Pancreas (tissue), 10 donors: ENCODE results near the gene CEP63. TPM values are rescaled to one million over a fixed set of nuclear protein-coding genes. Genes with fewer than 3 reads are reported as not detected.
"Not testable (repeated sequence)": the region's sequence is repeated elsewhere in the genome, so short reads cannot be mapped to it uniquely, and the experiment has no call there.

Source experiments
- ATAC-seq, 4 donors: fragments of 200-7000 bp; cut with Tn5 transposase; one replicate each; pipeline versions ENCODE4 v1.8.0 to v1.9.1; 2020; ENCODE audit warnings: mild to moderate bottlenecking in 4 of 4, moderate library complexity in 4 of 4
- DNase-seq, 6 donors: peaks; one replicate each; pipeline ENCODE4 v3.0.0-alpha.2; 2020
- FAIRE-seq: peaks from 2 replicates; lab custom pipeline; 2012; peaks lifted over from hg19 to GRCh38; lab: Jason Lieb, UNC
- H3K27ac ChIP-seq, 4 donors: fragments of 200-600 bp; sonication (generic); 1 replicate in 3 of 4; 2 replicates in 1 of 4; pipeline versions ENCODE4 v1.5.0 to v1.8.0; 2020
- H3K27me3 ChIP-seq, 4 donors: fragments of 200-600 bp; one replicate each; pipeline ENCODE4 v1.8.0; 2021
- H3K36me3 ChIP-seq, 3 donors: fragments of 200-600 bp; sonication (generic) in 1 of 3; one replicate each; pipeline versions ENCODE4 v1.5.0 to v1.8.0; 2020 to 2021
- H3K4me1 ChIP-seq, 3 donors: fragments of 200-600 bp; one replicate each; pipeline ENCODE4 v1.8.0; 2021
- H3K4me3 ChIP-seq, 4 donors: fragments of 200-600 bp; sonication (generic) in 2 of 4; one replicate each; pipeline versions ENCODE4 v1.5.0 to v1.8.0; 2020 to 2021
- H3K9me3 ChIP-seq, 4 donors: fragments of 200-600 bp; one replicate each; pipeline ENCODE4 v1.8.0; 2021
- CTCF ChIP-seq, 4 donors: fragments of 200-600 bp; sonication (generic) in 3 of 4; IDR thresholded peaks; one replicate each; pipeline versions ENCODE4 v1.5.0 to v1.8.0; 2021; ENCODE audit warnings: antibody characterized with exemption in 4 of 4
- WGBS, 2 donors: extraction: QIAGEN DNeasy Blood & Tissue Kit; methylation state at CpG; one replicate each; pipeline ENCODE4 v1.1.7; 2013; 5-methylcytosine and 5-hydroxymethylcytosine counted together
- intact Hi-C, 3 donors: fragments of 100-400 bp; cut with DNase I; formaldehyde crosslinking; loops; one replicate each; pipeline versions ENCODE4 v1.11.1 to v1.14.2; 2022
- polyA plus RNA-seq, 2 donors: library from polyadenylated mRNA; stranded (reverse); fragments of 200-250 nt; gene quantifications; one replicate each; pipeline ENCODE4 v1.2.3, GENCODE V29; 2013
- total RNA-seq, 6 donors: library from RNA; stranded (reverse); fragmentation: NEBNext Ultra II Directional in 4 of 6; extraction: Animal tissue kit (Norgen Biotek cat#: 25700) in 4 of 6; gene quantifications; one replicate each; pipeline versions ENCODE4 v1.2.1 to v1.2.4, GENCODE V29; 2021 to 2023
- donor health status: healthy with polysubstance abuse.
- donor health status: DM: no; HTN: no; CAD: no; lungs with moderate emphysema.
- donor health status: DM: no; HTN: no; CAD: no.
- donor health status: control.
- donor health status: control.
- donor health status: Bipolar disorder and iron deficiency.
- donor health status: DM: yes; HTN: yes; CAD: no.
- donor health status: DM: no; HTN: no; CAD: no.
- donor health status: DM: no; HTN: no; CAD: no.
- donor health status: DM: yes; HTN: yes; CAD: no.

The CEP63 gene
- total and polyA plus RNA-seq, 8 donors, result 8.9 to 17.2 (median 11.4) TPM

- no peak for FAIRE-seq
- ATAC-seq, result no peak
- no peak overlapping the region for H3K27ac ChIP-seq
Observed at GRCh38 chr3:134576831-134577230, 91.0 kb downstream of the CEP63 start.

GRCh38 chr3:134579141-134579665 lies 93.3 kb downstream of the CEP63 start:
- no peaks in the 10 kb centered on the region for H3K27me3 ChIP-seq
- H3K36me3 ChIP-seq, result no peaks in the 10 kb centered on the region
- H3K4me1 ChIP-seq, result no peaks in the 10 kb centered on the region
- no peak overlapping the region for H3K27ac ChIP-seq
- 60 to 61% methylated on average over 3 of the region's 3 CpGs for WGBS, 2 donors
- FAIRE-seq, result no peak
- no peak for ATAC-seq
- intact Hi-C loops, result no loop called here
- H3K9me3 ChIP-seq, result no peaks in the 10 kb centered on the region
- H3K4me3 ChIP-seq, result no peak overlapping the region
- no peak for DNase-seq
- TF ChIP-seq CTCF (IDR thresholded peaks at IDR 0.05), result no peak

More at GRCh38 chr3:134576831-134577230, 91.0 kb downstream of the CEP63 start:
- Histone ChIP-seq H3K27me3 (no peaks in the 10 kb centered on the region), H3K9me3 (no peaks in the 10 kb centered on the region), H3K4me1 (no peaks in the 10 kb centered on the region), H3K4me3 (no peak overlapping the region), H3K36me3 (no peaks in the 10 kb centered on the region)
- no peak for TF ChIP-seq CTCF (IDR thresholded peaks at IDR 0.05)
- WGBS, 2 donors, result 84 to 93% methylated on average over 3 of the region's 3 CpGs
- intact Hi-C loops, result no loop called here
- no peak for DNase-seq

- H3K4me1 ChIP-seq, result no peaks in the 10 kb centered on the region
- intact Hi-C loops, result no loop called here
- no peaks in the 10 kb centered on the region for H3K27me3 ChIP-seq
- no peaks in the 10 kb centered on the region for H3K36me3 ChIP-seq
- no peaks in the 10 kb centered on the region for H3K9me3 ChIP-seq
- no peak overlapping the region for H3K4me3 ChIP-seq
- no peak overlapping the region for H3K27ac ChIP-seq
- ATAC-seq (no peak), DNase-seq (no peak), FAIRE-seq (no peak)
- TF ChIP-seq CTCF (IDR thresholded peaks at IDR 0.05), result no peak
Observed at GRCh38 chr3:134590766-134591165, 104.9 kb downstream of the CEP63 start.

- WGBS, 2 donors, result 85 to 93% methylated on average over 5 of the region's 5 CpGs
- no peak overlapping the region for H3K27ac ChIP-seq
- no peaks in the 10 kb centered on the region for H3K9me3 ChIP-seq
- no peak overlapping the region for H3K4me3 ChIP-seq
- no peak for ATAC-seq
- intact Hi-C loops, result no loop called here
- no peak for FAIRE-seq
- H3K27me3 ChIP-seq, result no peaks in the 10 kb centered on the region
- H3K4me1 ChIP-seq, result no peaks in the 10 kb centered on the region
- no peak for DNase-seq
- no peak for TF ChIP-seq CTCF (IDR thresholded peaks at IDR 0.05)
- no peaks in the 10 kb centered on the region for H3K36me3 ChIP-seq
Observed at GRCh38 chr3:134592806-134593205, 106.9 kb downstream of the CEP63 start.

- 36 to 48% methylated on average over 8 of the region's 8 CpGs for WGBS, 2 donors
- intact Hi-C loops, result no loop called here
- no peaks in the 10 kb centered on the region for H3K9me3 ChIP-seq
- ATAC-seq (no peak), DNase-seq (no peak), FAIRE-seq (no peak)
- H3K27ac ChIP-seq, result no peak overlapping the region
- no peak overlapping the region for H3K4me3 ChIP-seq
- H3K36me3 ChIP-seq, result no peaks in the 10 kb centered on the region
- no peaks in the 10 kb centered on the region for H3K27me3 ChIP-seq
- H3K4me1 ChIP-seq, result no peaks in the 10 kb centered on the region
- TF ChIP-seq CTCF (IDR thresholded peaks at IDR 0.05), result no peak
Observed at GRCh38 chr3:134594331-134594741, 108.5 kb downstream of the CEP63 start.

GRCh38 chr3:134594986-134595385 lies 109.1 kb downstream of the CEP63 start:
- intact Hi-C loops, H3K4me1 ChIP-seq, H3K27ac ChIP-seq, H3K4me3 ChIP-seq, DNase-seq, H3K27me3 ChIP-seq, ATAC-seq, FAIRE-seq, H3K9me3 ChIP-seq, H3K36me3 ChIP-seq: not testable (repeated sequence)
- 72 to 79% methylated on average over 3 of the region's 3 CpGs for WGBS, 2 donors
